ENCODE results near the gene CLDND2. TPM values are rescaled to one million over a fixed set of nuclear protein-coding genes. Genes with fewer than 3 reads are reported as not detected.

Gene CLDND2
- total RNA-seq, 1 donor from 2014 or later: 0.97 TPM

DNA sequence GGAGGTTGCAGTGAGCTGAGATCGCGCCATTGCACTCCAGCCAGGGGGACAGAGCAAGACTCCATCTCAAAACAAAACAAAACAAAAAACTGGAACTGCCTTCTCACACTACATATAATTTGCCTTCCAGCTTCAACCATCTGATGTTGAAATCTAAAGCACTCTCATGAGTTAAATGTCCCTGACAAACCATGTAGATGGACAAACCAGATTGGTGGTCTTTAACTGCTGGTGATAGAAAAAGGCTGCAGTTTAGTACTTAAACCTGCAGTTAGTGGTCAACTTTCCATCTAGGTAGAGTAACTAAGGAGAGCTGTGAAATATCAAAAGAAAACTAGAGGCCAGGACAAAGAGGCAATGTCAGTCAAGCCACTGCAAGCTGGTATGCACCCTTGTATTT lies 27.4 kb upstream of the CLDND2 start:
- TF ChIP-seq, protein P1, sequence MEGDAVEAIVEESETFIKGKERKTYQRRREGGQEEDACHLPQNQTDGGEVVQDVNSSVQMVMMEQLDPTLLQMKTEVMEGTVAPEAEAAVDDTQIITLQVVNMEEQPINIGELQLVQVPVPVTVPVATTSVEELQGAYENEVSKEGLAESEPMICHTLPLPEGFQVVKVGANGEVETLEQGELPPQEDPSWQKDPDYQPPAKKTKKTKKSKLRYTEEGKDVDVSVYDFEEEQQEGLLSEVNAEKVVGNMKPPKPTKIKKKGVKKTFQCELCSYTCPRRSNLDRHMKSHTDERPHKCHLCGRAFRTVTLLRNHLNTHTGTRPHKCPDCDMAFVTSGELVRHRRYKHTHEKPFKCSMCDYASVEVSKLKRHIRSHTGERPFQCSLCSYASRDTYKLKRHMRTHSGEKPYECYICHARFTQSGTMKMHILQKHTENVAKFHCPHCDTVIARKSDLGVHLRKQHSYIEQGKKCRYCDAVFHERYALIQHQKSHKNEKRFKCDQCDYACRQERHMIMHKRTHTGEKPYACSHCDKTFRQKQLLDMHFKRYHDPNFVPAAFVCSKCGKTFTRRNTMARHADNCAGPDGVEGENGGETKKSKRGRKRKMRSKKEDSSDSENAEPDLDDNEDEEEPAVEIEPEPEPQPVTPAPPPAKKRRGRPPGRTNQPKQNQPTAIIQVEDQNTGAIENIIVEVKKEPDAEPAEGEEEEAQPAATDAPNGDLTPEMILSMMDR (conservative IDR thresholded peaks at IDR 0.05): no peak
- Mint-ChIP-seq H3K9me3 (peaks cover 9% of the 10 kb centered on the region), H3K27ac (no peak overlapping the region), H3K27me3 (no peaks in the 10 kb centered on the region), H3K36me3 (peaks cover 3% of the 10 kb centered on the region), H3K4me1 (ENCODE audit: unreplicated experiment) (peaks cover 22% of the 10 kb centered on the region), H3K4me3 (peak overlapping the region; percentile 24)
- no peak for DNase-seq (ENCODE audit: extremely low spot score, unreplicated experiment)

DNA sequence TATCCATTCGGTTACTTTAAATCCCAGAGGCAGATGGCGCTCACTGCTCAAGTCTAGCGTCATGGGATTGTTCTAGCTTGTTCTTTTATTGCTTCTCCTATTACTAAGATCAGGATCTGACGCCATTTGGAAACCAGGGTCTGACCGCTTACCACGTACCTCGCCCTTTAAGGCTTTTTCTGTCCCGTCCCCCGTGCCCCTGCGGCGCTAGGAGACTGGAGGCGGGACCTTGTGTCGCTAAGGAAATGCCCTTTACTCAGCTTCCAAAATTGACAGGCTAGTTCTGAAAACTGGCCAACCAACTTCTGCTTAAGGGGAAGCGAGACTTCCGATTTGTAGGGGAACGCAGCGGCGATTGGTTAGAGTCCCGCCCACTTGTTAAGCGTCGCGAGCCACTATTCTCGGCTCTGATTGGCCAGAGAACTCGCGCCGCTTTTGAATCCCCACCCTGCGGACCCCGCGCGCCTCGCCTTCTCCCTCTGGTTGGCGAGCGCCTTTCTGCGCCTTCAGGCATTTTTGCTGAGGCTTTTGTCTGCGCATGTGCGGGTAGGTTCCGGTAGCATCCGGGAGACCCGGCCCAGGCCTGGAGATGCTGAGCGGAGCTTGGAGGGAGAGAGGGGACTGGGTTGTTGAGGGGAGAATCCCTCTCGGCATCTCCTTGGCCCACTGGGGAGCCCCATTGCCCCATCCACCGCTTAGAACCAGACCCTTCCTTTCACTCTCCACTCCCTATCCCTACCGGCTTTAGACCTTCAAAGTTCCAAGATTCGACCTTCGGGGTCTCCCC lies 25.4 kb upstream of the CLDND2 start:
- Mint-ChIP-seq H3K9me3 (peaks cover 9% of the 10 kb centered on the region), H3K27me3 (no peaks in the 10 kb centered on the region), H3K27ac (peak overlapping the region; percentile 86), H3K4me1 (ENCODE audit: unreplicated experiment) (peaks cover 26% of the 10 kb centered on the region), H3K36me3 (peaks cover 3% of the 10 kb centered on the region), H3K4me3 (peak overlapping the region; percentile 85)
- peak; percentile 92 for DNase-seq (ENCODE audit: extremely low spot score, unreplicated experiment)
- TF ChIP-seq, protein P1 (conservative IDR thresholded peaks at IDR 0.05): no peak

GRCh38 chr19:51392701-51393100 lies 23.9 kb upstream of the CLDND2 start:
- Mint-ChIP-seq H3K9me3 (peaks cover 9% of the 10 kb centered on the region), H3K27ac (peak overlapping the region; percentile 57), H3K4me3 (peak overlapping the region; percentile 78), H3K36me3 (peaks cover 3% of the 10 kb centered on the region), H3K4me1 (ENCODE audit: unreplicated experiment) (peaks cover 26% of the 10 kb centered on the region), H3K27me3 (no peaks in the 10 kb centered on the region)
- no peak for DNase-seq (ENCODE audit: extremely low spot score, unreplicated experiment)
- TF ChIP-seq, protein P1 (conservative IDR thresholded peaks at IDR 0.05): no peak

GRCh38 chr19:51391073-51391611 lies 22.3 kb upstream of the CLDND2 start:
- DNase-seq (ENCODE audit: extremely low spot score, unreplicated experiment): no peak
- Mint-ChIP-seq H3K36me3 (no peaks in the 10 kb centered on the region), H3K4me3 (peak overlapping the region; percentile 58), H3K27ac (no peak overlapping the region), H3K4me1 (ENCODE audit: unreplicated experiment) (peaks cover 19% of the 10 kb centered on the region), H3K9me3 (peaks cover 5% of the 10 kb centered on the region), H3K27me3 (no peaks in the 10 kb centered on the region)
- TF ChIP-seq, protein P1 (conservative IDR thresholded peaks at IDR 0.05): no peak

- H3K4me1 Mint-ChIP-seq (ENCODE audit: unreplicated experiment): peaks cover 14% of the 10 kb centered on the region
- H3K27ac Mint-ChIP-seq: no peak overlapping the region
- TF ChIP-seq, protein P1 (conservative IDR thresholded peaks at IDR 0.05): no peak
- DNase-seq (ENCODE audit: extremely low spot score, unreplicated experiment): no peak
- H3K4me3 Mint-ChIP-seq: no peak overlapping the region
- no peaks in the 10 kb centered on the region for H3K27me3 Mint-ChIP-seq
- H3K36me3 Mint-ChIP-seq: no peaks in the 10 kb centered on the region
- peaks cover 3% of the 10 kb centered on the region for H3K9me3 Mint-ChIP-seq
These were observed 20.3 kb upstream of the CLDND2 start for GRCh38 chr19:51389143-51389542.
